T-helper 1 cell treated with Interleukin-12 subunit alpha and Interleukin-12 subunit beta and Interleukin-4 antibody, amounts not matched to agents 30 μg/mL and 1 μg/mL, for 36 hours (primary cell): ENCODE results near the gene PRSS48.

Source experiments
- H3K27ac Mint-ChIP-seq: one replicate; pipeline ENCODE4 v1.8.0; 2021; ENCODE audit warnings: mild to moderate bottlenecking, mixed read lengths
- H3K27me3 Mint-ChIP-seq: one replicate; pipeline ENCODE4 v1.8.0; 2021; ENCODE audit warnings: low read depth, mixed read lengths
- H3K36me3 Mint-ChIP-seq: one replicate; pipeline ENCODE4 v1.8.0; 2021; ENCODE audit warnings: low read depth, mixed read lengths
- H3K4me1 Mint-ChIP-seq: one replicate; pipeline ENCODE4 v1.8.0; 2021; ENCODE audit warnings: low read depth, mixed read lengths
- H3K4me3 Mint-ChIP-seq: one replicate; pipeline ENCODE4 v1.8.0; 2021; ENCODE audit warnings: mild to moderate bottlenecking, moderate library complexity, mixed read lengths
- H3K9me3 Mint-ChIP-seq: one replicate; pipeline ENCODE4 v1.8.0; 2021; ENCODE audit warnings: mixed read lengths

The PRSS48 gene

DNA sequence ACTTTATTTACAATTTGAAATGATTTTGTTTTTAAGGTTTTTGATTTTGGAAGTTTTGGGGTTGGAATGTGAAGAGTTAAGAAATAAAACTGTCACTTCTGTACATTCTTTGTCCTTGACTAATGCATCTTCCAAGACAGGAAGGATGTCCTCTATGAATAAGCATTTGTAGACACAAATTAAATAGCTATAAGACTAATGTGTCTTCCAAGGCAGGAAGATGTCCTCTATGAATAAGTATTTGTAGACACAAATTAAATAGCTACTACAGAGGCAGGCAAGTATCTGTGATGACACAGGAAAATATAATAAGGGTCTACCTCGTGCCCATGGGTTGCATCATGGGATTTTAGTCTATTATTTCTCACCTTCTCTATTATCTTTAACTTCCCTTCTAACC, 14.5 kb downstream of the PRSS48 start:
- Mint-ChIP-seq H3K4me1 (no peaks in the 10 kb centered on the region), H3K4me3 (no peak overlapping the region), H3K27me3 (no peaks in the 10 kb centered on the region), H3K27ac (no peak overlapping the region), H3K9me3 (no peaks in the 10 kb centered on the region), H3K36me3 (no peaks in the 10 kb centered on the region)

DNA sequence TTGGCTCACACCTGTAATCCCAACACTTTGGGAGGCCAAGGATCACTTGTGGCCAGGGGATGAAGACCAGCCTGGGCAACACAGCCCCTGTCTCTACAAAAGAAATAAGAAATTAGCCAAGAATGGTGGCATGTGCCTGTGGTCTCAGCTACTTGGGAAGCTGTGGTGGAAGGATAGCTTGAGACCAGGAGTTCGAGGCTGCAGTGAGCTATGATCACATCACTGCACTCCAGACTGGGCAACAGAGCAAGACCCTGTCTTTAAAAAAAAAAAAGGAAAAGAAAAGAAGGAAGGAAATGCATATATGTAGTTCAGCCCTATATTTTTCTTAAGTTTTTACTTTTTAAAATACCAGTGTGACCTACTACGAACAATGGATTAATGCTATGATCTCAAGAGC, 15.1 kb downstream of the PRSS48 start:
- Mint-ChIP-seq H3K27me3 (no peaks in the 10 kb centered on the region), H3K4me3 (no peak overlapping the region), H3K27ac (no peak overlapping the region), H3K4me1 (no peaks in the 10 kb centered on the region), H3K36me3 (no peaks in the 10 kb centered on the region), H3K9me3 (no peaks in the 10 kb centered on the region)

DNA sequence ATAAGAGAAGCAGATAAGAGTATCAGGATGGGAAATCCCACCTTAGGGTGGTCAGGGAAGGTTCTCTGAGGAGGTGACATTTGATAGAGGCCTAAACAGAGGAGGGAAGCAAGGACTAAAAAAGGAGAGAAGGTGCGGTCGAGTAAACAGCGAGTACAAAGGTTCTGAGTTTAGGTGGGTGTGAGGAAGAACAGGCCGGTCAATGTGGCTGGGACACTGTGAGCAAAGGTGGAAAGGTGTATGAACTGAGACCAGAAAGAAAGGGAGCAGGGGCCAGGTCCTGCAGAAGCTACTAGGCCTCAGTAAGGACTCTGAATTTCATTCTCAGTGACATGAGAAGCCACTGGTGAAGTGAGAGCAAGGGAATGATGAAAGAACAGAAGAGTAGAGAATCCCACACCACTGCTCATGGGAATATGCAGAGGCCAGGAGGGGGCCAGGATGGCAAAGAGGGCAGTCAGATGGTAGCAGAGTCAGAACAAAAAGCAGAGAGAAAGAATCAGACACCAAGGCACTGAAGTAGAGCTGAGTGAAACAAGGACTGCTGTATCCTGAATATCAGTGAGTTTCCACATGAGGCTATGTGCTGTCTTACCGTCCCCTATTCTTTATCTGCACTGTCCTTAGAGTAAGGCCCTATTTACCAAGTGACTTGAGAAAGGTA, 18.0 kb downstream of the PRSS48 start:
- Mint-ChIP-seq H3K27me3 (no peaks in the 10 kb centered on the region), H3K9me3 (no peaks in the 10 kb centered on the region), H3K27ac (no peak overlapping the region), H3K4me3 (no peak overlapping the region), H3K4me1 (no peaks in the 10 kb centered on the region), H3K36me3 (no peaks in the 10 kb centered on the region)

DNA sequence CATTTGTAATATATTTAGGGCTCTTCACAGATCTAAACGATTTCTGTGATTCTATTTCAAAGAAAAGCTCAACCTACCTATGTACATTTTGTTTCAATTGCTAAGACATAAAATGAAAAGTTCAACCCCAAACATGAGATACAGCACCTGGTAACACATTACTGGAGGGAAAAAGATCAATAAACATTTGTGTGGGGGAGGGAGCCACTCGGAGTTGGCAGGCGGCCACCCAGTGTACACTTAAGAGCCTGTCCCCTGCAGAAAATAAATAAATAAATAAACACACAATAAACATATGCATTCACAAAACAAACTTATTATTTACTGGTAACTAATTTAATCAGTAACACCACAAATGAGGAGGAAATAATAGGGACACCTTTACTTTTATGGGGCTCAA, 19.3 kb downstream of the PRSS48 start:
- Mint-ChIP-seq H3K36me3 (no peaks in the 10 kb centered on the region), H3K4me1 (no peaks in the 10 kb centered on the region), H3K4me3 (no peak overlapping the region), H3K27me3 (no peaks in the 10 kb centered on the region), H3K9me3 (no peaks in the 10 kb centered on the region), H3K27ac (no peak overlapping the region)

DNA sequence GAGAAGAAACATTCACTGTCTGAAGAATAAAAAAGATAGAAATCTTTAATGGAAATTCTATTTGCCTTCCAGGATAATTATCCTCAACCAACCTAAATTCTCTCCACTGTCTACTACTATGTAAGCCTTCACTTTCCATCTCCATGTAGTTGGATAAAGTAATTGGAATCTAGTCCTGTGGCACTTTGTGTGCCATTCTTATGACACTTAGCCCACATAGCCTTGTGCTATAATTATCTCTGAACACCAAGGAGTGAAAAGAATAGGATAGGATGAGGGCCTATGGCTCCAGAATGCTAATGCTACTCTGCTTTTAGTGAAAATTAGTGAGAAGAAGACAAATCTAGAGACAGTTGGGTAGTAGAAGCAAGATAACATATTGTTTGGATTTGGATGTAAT, 20.2 kb downstream of the PRSS48 start:
- Mint-ChIP-seq H3K9me3 (no peaks in the 10 kb centered on the region), H3K4me3 (no peak overlapping the region), H3K36me3 (no peaks in the 10 kb centered on the region), H3K27ac (no peak overlapping the region), H3K4me1 (no peaks in the 10 kb centered on the region), H3K27me3 (no peaks in the 10 kb centered on the region)

DNA sequence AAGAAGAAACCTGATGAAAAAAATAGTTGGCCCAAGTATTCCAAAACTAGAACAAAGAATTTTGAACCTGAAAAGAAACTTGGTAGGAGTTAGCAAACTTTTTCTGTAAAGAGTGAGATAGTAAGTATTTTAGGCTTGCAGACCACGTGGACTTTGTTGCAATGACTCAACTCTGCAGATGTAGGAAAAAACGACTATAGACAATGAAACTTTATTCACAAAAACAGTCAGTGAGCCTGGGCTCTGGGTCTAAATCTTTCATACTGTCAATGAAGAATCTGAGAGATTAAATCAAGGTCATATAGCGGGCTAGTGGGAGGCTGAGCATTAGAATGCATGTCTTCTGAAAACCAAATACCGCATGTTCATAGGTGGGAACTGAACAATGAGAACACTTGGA, 25.5 kb downstream of the PRSS48 start:
- Mint-ChIP-seq H3K4me3 (no peak overlapping the region), H3K27me3 (no peaks in the 10 kb centered on the region), H3K9me3 (no peaks in the 10 kb centered on the region), H3K27ac (no peak overlapping the region), H3K36me3 (no peaks in the 10 kb centered on the region), H3K4me1 (no peaks in the 10 kb centered on the region)

DNA sequence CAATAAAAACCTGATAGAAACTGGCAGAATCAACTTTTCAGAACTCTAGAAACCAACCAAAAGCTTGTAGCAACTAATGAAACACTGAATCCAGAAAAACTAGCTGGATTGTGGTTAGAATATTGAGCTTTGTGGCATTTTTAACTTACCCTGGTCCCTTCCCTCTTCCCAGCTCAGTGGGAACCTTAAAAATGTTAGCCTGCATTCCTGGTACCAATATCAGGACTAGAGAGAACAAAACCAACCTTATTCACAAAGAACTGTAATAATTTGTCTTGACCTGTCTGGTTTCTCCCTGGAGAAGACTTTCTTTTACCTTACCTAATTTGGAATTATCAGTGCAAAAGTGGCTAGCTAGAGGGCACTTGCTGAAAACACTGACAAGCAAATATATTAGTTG, 27.3 kb downstream of the PRSS48 start:
- H3K4me1 Mint-ChIP-seq = no peaks in the 10 kb centered on the region
- H3K4me3 Mint-ChIP-seq = no peak overlapping the region
- no peak overlapping the region for H3K27ac Mint-ChIP-seq
- no peaks in the 10 kb centered on the region for H3K27me3 Mint-ChIP-seq
- H3K36me3 Mint-ChIP-seq = no peaks in the 10 kb centered on the region
- no peaks in the 10 kb centered on the region for H3K9me3 Mint-ChIP-seq

DNA sequence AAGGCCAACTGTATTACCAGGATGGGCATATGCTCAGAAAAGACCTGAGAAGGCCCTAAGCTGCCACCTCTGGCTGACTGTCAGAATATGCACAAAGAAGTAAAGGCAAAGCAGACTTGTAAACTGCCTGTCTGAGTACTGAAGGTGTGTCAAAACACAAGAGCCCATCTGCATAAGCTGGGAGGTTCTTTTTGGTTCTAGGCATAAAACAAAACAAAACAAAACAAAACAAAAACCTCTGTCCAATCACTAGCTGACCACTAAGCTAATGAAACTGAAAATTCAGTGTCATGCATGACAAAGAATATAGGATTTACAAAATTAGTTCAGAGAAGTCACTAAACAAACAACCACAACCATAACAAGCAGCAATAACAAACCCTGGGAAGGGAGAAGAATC, 27.8 kb downstream of the PRSS48 start:
- Mint-ChIP-seq H3K4me1 (no peaks in the 10 kb centered on the region), H3K27me3 (no peaks in the 10 kb centered on the region), H3K36me3 (no peaks in the 10 kb centered on the region), H3K9me3 (no peaks in the 10 kb centered on the region), H3K4me3 (no peak overlapping the region), H3K27ac (no peak overlapping the region)

DNA sequence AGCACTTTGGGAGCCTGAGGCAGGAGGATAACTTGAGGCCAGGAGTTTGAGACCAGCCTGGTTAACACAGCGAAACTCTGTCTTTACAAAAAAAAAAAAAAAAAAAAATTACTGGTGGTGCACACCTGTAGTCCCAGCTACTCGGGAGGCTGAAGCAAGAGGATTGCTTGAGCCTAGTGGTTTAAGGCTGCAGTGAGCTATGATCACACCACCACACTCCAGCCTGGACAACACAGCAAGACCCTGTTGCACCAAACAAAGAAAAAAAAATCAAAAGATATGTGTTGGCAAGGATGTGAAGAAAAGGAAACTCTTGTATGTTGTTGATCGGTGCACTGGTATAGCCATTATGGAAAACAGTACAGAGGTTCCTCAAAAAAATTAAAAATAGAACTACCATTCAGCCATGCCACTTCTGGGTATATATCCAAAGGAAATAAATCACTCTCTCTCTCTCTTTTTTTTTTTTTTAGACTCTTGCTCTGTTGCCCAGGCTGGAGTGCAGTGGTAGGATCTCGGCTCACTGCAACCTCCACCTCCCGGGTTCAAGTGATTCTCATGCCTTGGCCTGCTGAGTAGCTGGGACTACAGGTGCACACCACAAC, 33.3 kb downstream of the PRSS48 start:
- no peaks in the 10 kb centered on the region for H3K4me1 Mint-ChIP-seq
- no peak overlapping the region for H3K27ac Mint-ChIP-seq
- no peaks in the 10 kb centered on the region for H3K9me3 Mint-ChIP-seq
- no peaks in the 10 kb centered on the region for H3K27me3 Mint-ChIP-seq
- no peaks in the 10 kb centered on the region for H3K36me3 Mint-ChIP-seq
- H3K4me3 Mint-ChIP-seq = no peak overlapping the region

DNA sequence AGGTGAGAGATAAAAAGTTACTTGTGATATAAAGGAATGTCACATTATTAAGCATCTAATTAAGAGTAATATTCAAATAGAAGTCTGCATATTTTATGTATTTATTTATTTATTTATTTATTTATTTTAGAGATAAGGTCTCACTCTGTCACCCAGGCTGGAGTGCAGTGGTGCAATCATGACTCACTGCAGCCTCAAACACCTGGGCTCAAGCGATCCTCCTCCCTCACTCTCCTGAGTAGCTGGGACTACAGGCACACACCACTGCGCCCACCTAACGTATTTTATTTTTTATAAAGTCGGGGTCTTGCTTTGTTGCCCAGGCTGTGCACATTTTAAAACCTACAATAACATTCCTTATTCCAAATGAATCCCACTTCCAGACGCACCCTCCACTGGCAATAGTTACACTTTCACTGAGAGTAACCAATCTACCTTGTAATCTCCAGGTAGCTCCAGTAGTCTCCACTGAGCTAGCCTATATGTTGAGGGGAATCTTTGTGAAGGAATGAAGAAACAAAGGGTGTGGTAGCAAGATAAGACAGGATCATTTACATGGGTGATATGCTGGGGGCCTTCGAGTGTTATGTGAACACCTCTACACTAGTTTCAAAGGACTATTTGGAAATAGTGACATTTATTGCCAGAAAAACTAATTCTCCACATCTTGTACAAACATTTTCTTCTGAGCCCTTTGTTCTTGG, 36.5 kb downstream of the PRSS48 start:
- Mint-ChIP-seq H3K27ac (no peak overlapping the region), H3K36me3 (no peaks in the 10 kb centered on the region), H3K4me1 (no peaks in the 10 kb centered on the region)

DNA sequence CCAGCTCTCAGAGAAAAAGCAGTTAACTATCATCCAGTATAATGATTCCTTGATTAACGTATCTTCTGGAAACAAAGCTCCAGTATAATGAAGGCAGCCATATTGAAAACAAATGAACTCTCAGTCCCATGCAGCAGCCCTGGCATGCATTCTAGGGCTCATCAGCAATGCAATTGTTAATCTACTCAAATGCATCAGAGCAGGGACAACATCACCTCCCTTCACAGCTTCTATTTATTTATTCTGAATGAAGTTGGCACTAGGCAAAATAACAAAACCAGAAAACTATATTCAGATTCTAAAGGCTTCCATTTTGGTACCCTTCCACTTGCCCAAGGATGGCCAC, 37.0 kb downstream of the PRSS48 start:
- Mint-ChIP-seq H3K4me3 (no peak overlapping the region), H3K36me3 (no peaks in the 10 kb centered on the region), H3K4me1 (no peaks in the 10 kb centered on the region), H3K9me3 (no peaks in the 10 kb centered on the region), H3K27me3 (no peaks in the 10 kb centered on the region), H3K27ac (no peak overlapping the region)

More for the DNA sequence above, 36.5 kb downstream of the PRSS48 start:
- H3K9me3 Mint-ChIP-seq = no peaks in the 10 kb centered on the region
- no peaks in the 10 kb centered on the region for H3K27me3 Mint-ChIP-seq
- H3K4me3 Mint-ChIP-seq = no peak overlapping the region

DNA sequence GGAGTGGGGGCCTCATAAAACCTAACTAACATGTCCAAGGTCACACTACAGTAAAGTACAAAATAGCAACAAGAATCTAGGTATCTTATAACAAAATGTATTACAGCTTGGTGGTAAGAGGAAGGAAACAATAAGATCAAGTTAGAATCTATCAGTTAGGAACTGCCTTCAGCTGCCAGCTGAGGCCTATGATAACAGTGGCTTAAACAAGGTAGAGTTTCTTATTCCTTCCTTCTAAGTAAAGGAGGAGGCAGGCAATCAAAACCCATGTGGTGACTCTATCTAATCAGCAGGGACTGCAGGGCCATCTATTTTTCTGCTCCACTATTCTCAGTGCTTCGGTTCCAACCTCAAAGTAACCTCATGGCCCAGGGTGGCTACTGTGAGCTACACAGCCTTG, 37.5 kb downstream of the PRSS48 start:
- Mint-ChIP-seq H3K27ac (no peak overlapping the region), H3K4me1 (no peaks in the 10 kb centered on the region), H3K9me3 (no peaks in the 10 kb centered on the region), H3K36me3 (no peaks in the 10 kb centered on the region), H3K4me3 (no peak overlapping the region), H3K27me3 (peaks cover under 1% of the 10 kb centered on the region)

DNA sequence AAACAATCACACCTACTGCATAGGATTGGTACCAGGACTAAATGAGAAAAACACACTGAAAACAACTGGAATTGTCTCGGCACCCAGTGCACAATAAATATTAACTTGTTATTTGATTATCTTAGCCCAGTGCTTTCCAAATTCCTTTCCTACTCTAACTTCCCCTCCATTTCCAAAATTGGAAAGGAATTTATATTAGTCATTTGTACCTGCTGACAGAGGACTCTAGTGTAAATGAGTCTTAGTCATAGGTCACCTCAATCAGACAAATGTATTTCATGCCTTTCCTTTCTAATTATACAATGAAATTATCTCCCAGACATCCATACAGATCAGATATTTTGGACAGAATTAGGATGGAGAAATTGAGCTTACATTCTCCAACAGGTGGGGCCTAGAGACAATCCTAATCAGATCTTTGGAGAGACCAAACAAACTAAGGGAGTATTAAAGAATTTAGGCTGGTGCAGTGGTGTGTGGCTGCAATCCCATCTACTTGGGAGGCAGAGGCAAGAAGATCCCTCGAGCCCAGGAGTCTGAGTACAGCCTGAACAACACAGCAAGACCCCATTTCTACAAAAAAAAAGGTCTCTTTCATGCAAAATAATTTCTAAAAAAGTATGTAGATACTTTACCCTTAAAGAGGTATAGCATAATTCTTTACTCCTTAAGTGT, 38.4 kb downstream of the PRSS48 start:
- Mint-ChIP-seq H3K4me3 (no peak overlapping the region), H3K36me3 (no peaks in the 10 kb centered on the region), H3K27me3 (peaks cover 7% of the 10 kb centered on the region), H3K4me1 (no peaks in the 10 kb centered on the region), H3K27ac (no peak overlapping the region), H3K9me3 (no peaks in the 10 kb centered on the region)

DNA sequence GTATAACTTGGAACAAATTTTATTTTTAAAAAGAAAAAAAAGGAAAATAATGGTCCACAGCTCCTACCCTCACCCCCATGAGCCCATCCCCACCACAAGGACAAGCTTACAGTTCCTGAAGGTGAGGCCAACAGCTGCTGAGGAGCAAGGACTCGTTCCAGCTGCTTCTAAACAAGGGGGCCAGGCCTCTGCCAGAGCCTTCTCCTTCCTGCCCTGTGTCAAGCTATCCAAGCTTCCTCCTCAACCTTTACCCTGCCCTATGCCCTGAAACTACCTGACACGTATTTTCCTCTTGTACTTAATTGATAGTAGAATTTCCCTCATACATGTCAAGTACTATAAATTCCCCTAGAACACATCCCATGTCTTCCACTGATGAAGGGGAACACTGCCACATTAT, 39.7 kb downstream of the PRSS48 start:
- H3K27ac Mint-ChIP-seq = no peak overlapping the region
- peaks cover 14% of the 10 kb centered on the region for H3K27me3 Mint-ChIP-seq
- no peaks in the 10 kb centered on the region for H3K4me1 Mint-ChIP-seq
- H3K36me3 Mint-ChIP-seq = no peaks in the 10 kb centered on the region
- H3K9me3 Mint-ChIP-seq = no peaks in the 10 kb centered on the region
- H3K4me3 Mint-ChIP-seq = no peak overlapping the region
